DMS79 treated with DMSO at 0.1 percent for 48 hours (cell line): ENCODE data around the gene PON3.
"Not testable (repeated sequence)": the region's sequence is repeated elsewhere in the genome, so short reads cannot be mapped to it uniquely, and the experiment has no call there.

Source experiments
- DNase-seq: peaks from one replicate; lab custom pipeline; 2025; lab: John Stamatoyannopoulos, UW

Gene PON3

GRCh38 chr7:95411666-95412065 is 15.5 kb upstream of the PON3 start:
- no peak for DNase-seq

GRCh38 chr7:95411036-95411435 is 14.9 kb upstream of the PON3 start:
- DNase-seq: no peak

- DNase-seq: no peak
These were observed 11.6 kb upstream of the PON3 start for GRCh38 chr7:95407751-95408150.

- DNase-seq: no peak
These were observed 9.6 kb upstream of the PON3 start for GRCh38 chr7:95405800-95406199.

GRCh38 chr7:95405208-95405607 is 9.0 kb upstream of the PON3 start:
- DNase-seq: no peak

GRCh38 chr7:95404316-95404865 is 8.2 kb upstream of the PON3 start:
- no peak for DNase-seq

GRCh38 chr7:95398155-95398940 is 2.2 kb upstream of the PON3 start:
- no peak for DNase-seq

- DNase-seq: no peak
These were observed 1.2 kb upstream of the PON3 start for GRCh38 chr7:95397381-95397780.

GRCh38 chr7:95395755-95396135 is 430 bp downstream of the PON3 start:
- no peak for DNase-seq

- no peak for DNase-seq
These were observed 1.8 kb downstream of the PON3 start for GRCh38 chr7:95394370-95394769.

- no peak for DNase-seq
These were observed 4.4 kb downstream of the PON3 start for GRCh38 chr7:95391761-95392160.

- no peak for DNase-seq
These were observed 6.7 kb downstream of the PON3 start for GRCh38 chr7:95389516-95389915.

- DNase-seq: not testable (repeated sequence)
These were observed 16.7 kb downstream of the PON3 start for GRCh38 chr7:95379457-95379856.

GRCh38 chr7:95376632-95377400 is 19.4 kb downstream of the PON3 start:
- no peak for DNase-seq

GRCh38 chr7:95375591-95376257 is 20.5 kb downstream of the PON3 start:
- DNase-seq: no peak

GRCh38 chr7:95373323-95373722 is 22.9 kb downstream of the PON3 start:
- no peak for DNase-seq

GRCh38 chr7:95368235-95368634 is 27.9 kb downstream of the PON3 start:
- DNase-seq: no peak

GRCh38 chr7:95367606-95368005 is 28.6 kb downstream of the PON3 start:
- peak; percentile 31 for DNase-seq

- DNase-seq: no peak
These were observed 31.0 kb downstream of the PON3 start for GRCh38 chr7:95365151-95365550.

- no peak for DNase-seq
These were observed 38.6 kb downstream of the PON3 start for GRCh38 chr7:95357623-95358022.

- no peak for DNase-seq
These were observed 53.4 kb downstream of the PON3 start for GRCh38 chr7:95342642-95343307.

- DNase-seq: no peak
These were observed 54.1 kb downstream of the PON3 start for GRCh38 chr7:95342029-95342428.
